ENCODE data around the gene KBTBD8.

Gene KBTBD8

GRCh38 chr3:66993082-66993481, 5.0 kb upstream of the KBTBD8 start:
- POLR2A ChIA-PET (ENCODE audit: low non-redundant PET) = no interaction called here
- no peak for DNase-seq (ENCODE audit: low spot score)
- TF ChIP-seq CTCF (conservative IDR thresholded peaks at IDR 0.05; ENCODE audit: low read depth) = no peak
- H3K27ac ChIP-seq = no peak overlapping the region
- CTCF ChIA-PET = no interaction called here

- ChIA-PET CTCF (no interaction called here), POLR2A (ENCODE audit: low non-redundant PET) (no interaction called here)
- no peak for DNase-seq (ENCODE audit: low spot score)
- TF ChIP-seq CTCF (conservative IDR thresholded peaks at IDR 0.05; ENCODE audit: low read depth) = no peak
- H3K27ac ChIP-seq = no peak overlapping the region
Measured at GRCh38 chr3:66994588-66994987, 3.5 kb upstream of the KBTBD8 start.

GRCh38 chr3:66996696-66997095, 1.4 kb upstream of the KBTBD8 start:
- CTCF ChIA-PET = no interaction called here
- TF ChIP-seq CTCF (conservative IDR thresholded peaks at IDR 0.05; ENCODE audit: low read depth) = no peak
- no peak for DNase-seq (ENCODE audit: low spot score)
- no peak overlapping the region for H3K27ac ChIP-seq
- POLR2A ChIA-PET (ENCODE audit: low non-redundant PET) = no interaction called here

- no peak for TF ChIP-seq CTCF (conservative IDR thresholded peaks at IDR 0.05; ENCODE audit: low read depth)
- DNase-seq (ENCODE audit: low spot score) = no peak
- POLR2A ChIA-PET (ENCODE audit: low non-redundant PET) = no interaction called here
- CTCF ChIA-PET = no interaction called here
- H3K27ac ChIP-seq = peak overlapping the region; percentile 64
Measured at GRCh38 chr3:66997560-66998112, 471 bp upstream of the KBTBD8 start.

- ChIA-PET CTCF (no interaction called here), POLR2A (ENCODE audit: low non-redundant PET) (no interaction called here)
- DNase-seq (ENCODE audit: low spot score) = no peak
- TF ChIP-seq CTCF (conservative IDR thresholded peaks at IDR 0.05; ENCODE audit: low read depth) = no peak
- peak overlapping the region; percentile 64 for H3K27ac ChIP-seq
Measured at GRCh38 chr3:66998904-66999235, 763 bp downstream of the KBTBD8 start.

- no peak for TF ChIP-seq CTCF (conservative IDR thresholded peaks at IDR 0.05; ENCODE audit: low read depth)
- DNase-seq (ENCODE audit: low spot score) = peak; percentile 56
- no peak overlapping the region for H3K27ac ChIP-seq
- ChIA-PET CTCF (no interaction called here), POLR2A (ENCODE audit: low non-redundant PET) (no interaction called here)
Measured at GRCh38 chr3:67000009-67000408, 1.9 kb downstream of the KBTBD8 start.

Measured in RWPE1 (cell line).